HEK293T (cell line): Measurements from ENCODE around the gene GPRC5C.

Experiments used
- CTCF ChIA-PET: fragments of 350-600 bp; formaldehyde crosslinking; extraction: SDS; loops from one replicate; lab custom pipeline; 2021; ENCODE audit warnings: antibody characterized with exemption, inconsistent platforms; lab: Yijun Ruan, JAX
- POLR2A ChIA-PET: fragments of 350-600 bp; formaldehyde crosslinking; extraction: SDS; loops from one replicate; lab custom pipeline; 2020; ENCODE audit warnings: antibody characterized with exemption, inconsistent platforms; lab: Yijun Ruan, JAX
- DNase-seq: peaks from one replicate; pipeline ENCODE4 v3.0.0; 2012; ENCODE audit warnings: mixed read lengths; ENCODE audit errors: extremely low spot score
- ARNT ChIP-seq: fragments of 450-650 bp; IDR thresholded peaks from 2 replicates; pipeline ENCODE4 v1.6.1; 2017; ENCODE audit warnings: mild to moderate bottlenecking
- BHLHE40 ChIP-seq: fragments of 450-650 bp; IDR thresholded peaks from 2 replicates; pipeline ENCODE4 v1.6.1; 2016; ENCODE audit warnings: mild to moderate bottlenecking, moderate library complexity, borderline replicate concordance
- CTBP1 ChIP-seq: fragments of 450-650 bp; IDR thresholded peaks from 2 replicates; pipeline ENCODE4 v1.6.1; 2016; ENCODE audit warnings: borderline replicate concordance
- ELF4 ChIP-seq: fragments of 450-650 bp; IDR thresholded peaks from 2 replicates; pipeline ENCODE4 v1.6.1; 2017; ENCODE audit warnings: antibody characterized with exemption
- FOXA1 ChIP-seq: fragments of 450-650 bp; IDR thresholded peaks from 2 replicates; pipeline ENCODE4 v1.6.1; 2016; ENCODE audit warnings: mild to moderate bottlenecking
- FOXK2 ChIP-seq: fragments of 450-650 bp; IDR thresholded peaks from 2 replicates; pipeline ENCODE4 v1.6.1; 2016; ENCODE audit warnings: mild to moderate bottlenecking
- FOXM1 ChIP-seq: fragments of 450-650 bp; IDR thresholded peaks from 2 replicates; pipeline ENCODE4 v1.6.1; 2017; ENCODE audit warnings: mild to moderate bottlenecking, borderline replicate concordance
- HDGF ChIP-seq: fragments of 450-650 bp; IDR thresholded peaks from 2 replicates; pipeline ENCODE4 v1.6.1; 2017; ENCODE audit warnings: antibody characterized with exemption, borderline replicate concordance
- L3MBTL2 ChIP-seq: fragments of 450-650 bp; conservative IDR thresholded peaks from 2 replicates; pipeline ENCODE4 v1.6.1; 2016; ENCODE audit warnings: mild to moderate bottlenecking
- LEF1 ChIP-seq: fragments of 450-650 bp; IDR thresholded peaks from 2 replicates; pipeline ENCODE4 v1.6.1; 2017; ENCODE audit warnings: mild to moderate bottlenecking, borderline replicate concordance
- NFRKB ChIP-seq: fragments of 450-650 bp; IDR thresholded peaks from 2 replicates; pipeline ENCODE4 v1.6.1; 2016; ENCODE audit warnings: mild to moderate bottlenecking, moderate library complexity
- SP1 ChIP-seq: fragments of 450-650 bp; IDR thresholded peaks from 2 replicates; pipeline ENCODE4 v1.6.1; 2017
- SUZ12 ChIP-seq: fragments of 450-650 bp; IDR thresholded peaks from 2 replicates; pipeline ENCODE4 v1.6.1; 2016; ENCODE audit warnings: mild to moderate bottlenecking
- TARDBP ChIP-seq: fragments of 450-650 bp; IDR thresholded peaks from 2 replicates; pipeline ENCODE4 v1.6.1; 2016
- ZNF384 ChIP-seq: fragments of 450-650 bp; IDR thresholded peaks from 2 replicates; pipeline ENCODE4 v1.6.1; 2016
- TF ChIP-seq, protein P1 (sequence below): fragments of 450-650 bp; IDR thresholded peaks from 2 replicates; pipeline ENCODE4 v1.6.1; 2016

The GPRC5C gene

DNA sequence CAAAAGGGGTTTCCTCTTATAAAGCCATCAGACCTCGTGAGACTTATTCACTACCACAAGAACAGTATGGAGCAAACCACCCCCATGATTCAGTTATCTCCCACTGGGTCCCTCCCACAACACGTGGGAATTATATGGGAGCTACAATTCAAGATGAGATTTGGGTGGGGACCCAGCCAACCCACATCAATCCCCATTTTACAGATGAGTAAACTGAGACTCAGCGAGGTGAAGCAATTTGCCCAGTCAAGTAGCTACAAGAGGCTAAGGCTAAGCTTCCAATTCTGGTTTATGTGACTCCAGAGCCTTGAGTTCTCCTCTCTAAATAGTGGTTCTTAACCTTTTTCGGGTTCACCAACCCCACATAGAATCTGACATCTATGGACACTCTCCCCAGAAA, 43.3 kb downstream of the GPRC5C start:
- no peak for TF ChIP-seq FOXA1
- TF ChIP-seq BHLHE40, result no peak
- TF ChIP-seq FOXM1, result no peak
- TF ChIP-seq ZNF384, result no peak
- TF ChIP-seq, protein P1, sequence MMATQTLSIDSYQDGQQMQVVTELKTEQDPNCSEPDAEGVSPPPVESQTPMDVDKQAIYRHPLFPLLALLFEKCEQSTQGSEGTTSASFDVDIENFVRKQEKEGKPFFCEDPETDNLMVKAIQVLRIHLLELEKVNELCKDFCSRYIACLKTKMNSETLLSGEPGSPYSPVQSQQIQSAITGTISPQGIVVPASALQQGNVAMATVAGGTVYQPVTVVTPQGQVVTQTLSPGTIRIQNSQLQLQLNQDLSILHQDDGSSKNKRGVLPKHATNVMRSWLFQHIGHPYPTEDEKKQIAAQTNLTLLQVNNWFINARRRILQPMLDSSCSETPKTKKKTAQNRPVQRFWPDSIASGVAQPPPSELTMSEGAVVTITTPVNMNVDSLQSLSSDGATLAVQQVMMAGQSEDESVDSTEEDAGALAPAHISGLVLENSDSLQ, result no peak
- no peak for DNase-seq
- ChIA-PET CTCF (no interaction called here), POLR2A (no interaction called here)

DNA sequence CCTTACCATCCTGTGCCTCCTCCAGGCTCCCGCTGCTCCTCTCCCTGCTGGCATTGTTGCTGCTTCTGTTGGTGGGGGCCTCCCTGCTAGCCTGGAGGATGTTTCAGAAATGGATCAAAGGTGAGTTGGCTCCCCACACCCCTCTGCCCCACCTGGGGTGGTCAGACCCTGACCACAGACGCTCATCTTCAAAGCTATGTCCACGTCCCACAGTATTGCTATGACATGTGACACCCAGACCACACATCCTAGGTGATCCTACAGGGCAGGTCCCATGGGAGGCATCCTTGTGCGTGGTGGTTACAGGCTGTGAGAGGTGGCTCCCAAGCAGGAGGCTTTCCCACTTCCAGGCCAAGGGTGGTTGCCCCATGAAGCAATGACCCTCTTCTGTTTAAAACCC, 45.5 kb downstream of the GPRC5C start:
- ChIA-PET CTCF (no interaction called here), POLR2A (no interaction called here)
- no peak for DNase-seq
- TF ChIP-seq CTBP1 (no peak), FOXK2 (no peak), BHLHE40 (no peak), NFRKB (no peak), TARDBP (no peak), LEF1 (no peak), SP1 (no peak), FOXA1 (no peak), ZNF384 (no peak), ARNT (no peak), L3MBTL2 (no peak)
- TF ChIP-seq, protein P1, result no peak

DNA sequence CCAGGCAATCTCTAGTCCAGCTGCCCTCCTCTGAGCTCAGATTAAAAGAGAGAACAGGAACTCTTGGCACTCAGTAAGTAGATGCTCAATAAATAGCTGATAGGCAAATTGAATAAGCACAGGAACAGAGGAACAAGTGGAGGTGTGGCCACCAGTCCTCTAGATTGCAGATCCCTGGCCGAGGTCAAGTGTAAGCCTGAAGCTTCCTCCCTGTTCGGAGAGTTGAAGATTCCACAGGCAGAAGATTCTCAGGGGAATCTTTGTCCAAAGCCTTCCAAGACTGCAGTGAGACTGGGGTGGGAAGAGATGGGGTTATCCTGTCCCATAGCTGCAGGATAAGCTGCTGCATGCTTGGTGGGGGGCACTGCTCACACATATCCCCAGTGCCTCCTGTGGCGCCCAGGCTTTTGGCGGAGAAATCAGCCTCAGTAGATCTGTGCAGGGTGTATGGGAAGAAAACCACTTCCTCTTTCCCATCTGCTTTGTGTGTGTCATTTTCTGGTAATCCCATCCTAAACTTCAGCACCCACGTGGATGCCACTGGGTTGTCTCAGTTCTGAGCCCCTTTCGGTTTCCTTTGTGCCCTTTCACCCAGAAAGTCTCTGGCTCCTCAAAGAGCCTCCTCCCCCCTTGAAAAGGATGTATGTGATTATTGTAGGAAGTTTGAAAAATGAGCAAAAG, 46.7 kb downstream of the GPRC5C start:
- ChIA-PET CTCF (no interaction called here), POLR2A (no interaction called here)
- TF ChIP-seq, protein P1, result no peak
- TF ChIP-seq HDGF (no peak), ELF4 (no peak), SUZ12 (no peak)
- DNase-seq, result no peak

DNA sequence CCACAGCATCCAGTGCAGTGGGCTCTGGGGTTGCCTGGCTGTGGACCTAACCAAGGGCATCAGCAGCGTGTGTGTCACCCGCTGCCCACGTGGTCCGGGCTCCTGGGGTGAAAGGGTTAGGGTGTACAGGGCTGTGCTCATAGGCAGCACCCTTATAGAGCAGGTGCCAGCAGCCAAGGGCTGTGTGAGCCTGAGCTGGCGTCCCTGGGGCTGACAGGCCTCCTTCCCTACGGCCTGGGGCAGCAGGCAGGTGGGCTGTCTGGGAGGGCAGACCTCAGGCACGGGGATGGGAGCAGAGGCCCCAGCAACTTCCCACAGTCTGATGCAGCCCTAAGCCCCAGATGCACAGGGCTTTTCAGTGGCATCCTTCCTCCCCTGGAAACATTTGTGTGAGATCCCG, 48.4 kb downstream of the GPRC5C start:
- DNase-seq, result no peak
- ChIA-PET CTCF (interaction anchor here (0.8 kb wide), 1 partner anchor 117 kb away, joined by 3 read pairs; no protein-coding TSS in a partner anchor), POLR2A (no interaction called here)
- TF ChIP-seq CTBP1, result no peak
- TF ChIP-seq HDGF, result no peak
- no peak for TF ChIP-seq L3MBTL2
- TF ChIP-seq, protein P1, result no peak
- no peak for TF ChIP-seq BHLHE40
- no peak for TF ChIP-seq FOXA1
- TF ChIP-seq LEF1, result no peak
- TF ChIP-seq ELF4, result no peak
- TF ChIP-seq ARNT, result no peak
- TF ChIP-seq FOXK2, result no peak
- TF ChIP-seq TARDBP, result no peak
- no peak for TF ChIP-seq SP1
- TF ChIP-seq FOXM1, result no peak
- no peak for TF ChIP-seq ZNF384
- no peak for TF ChIP-seq NFRKB
- TF ChIP-seq SUZ12, result no peak

DNA sequence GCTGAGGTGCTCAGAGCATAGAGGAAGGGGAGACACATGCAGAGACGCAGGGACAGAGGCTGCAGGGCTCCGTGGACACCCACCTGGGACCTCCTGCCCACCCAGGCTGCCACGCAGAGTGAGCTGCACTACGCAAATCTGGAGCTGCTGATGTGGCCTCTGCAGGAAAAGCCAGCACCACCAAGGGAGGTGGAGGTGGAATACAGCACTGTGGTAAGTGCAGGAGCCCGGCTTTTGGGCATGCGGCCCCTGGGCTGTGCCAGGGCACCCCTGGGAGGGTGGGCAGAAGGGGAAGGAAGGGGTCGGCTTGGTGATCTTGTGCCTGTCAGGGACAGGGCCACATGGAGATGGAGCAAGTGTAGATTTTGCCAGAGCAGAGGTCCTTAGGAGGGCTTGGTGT, 49.7 kb downstream of the GPRC5C start:
- ChIA-PET CTCF (no interaction called here), POLR2A (no interaction called here)
- TF ChIP-seq, protein P1, result no peak
- TF ChIP-seq SUZ12 (no peak), SP1 (no peak), FOXM1 (no peak), FOXK2 (no peak), NFRKB (no peak), FOXA1 (no peak)
- DNase-seq, result no peak

DNA sequence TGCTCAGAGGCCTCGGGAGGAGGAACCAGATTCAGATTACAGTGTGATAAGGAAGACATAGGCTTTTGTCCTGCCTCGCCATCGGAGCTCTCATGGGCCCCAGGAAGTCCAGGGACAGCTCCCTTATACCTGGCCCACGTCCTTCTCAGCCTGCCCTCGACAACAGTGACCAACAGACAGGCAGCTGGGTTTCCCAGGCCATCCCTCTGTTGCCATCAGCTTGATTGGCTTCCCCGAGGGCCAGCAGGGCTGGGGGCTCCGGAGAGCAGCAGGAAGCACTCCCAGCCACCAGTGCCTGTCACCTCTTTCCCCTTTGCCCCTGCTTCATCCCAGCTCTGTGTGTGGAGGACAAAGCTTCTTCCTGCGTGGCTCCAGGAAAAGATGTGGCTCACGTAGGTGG, 52.2 kb downstream of the GPRC5C start:
- POLR2A ChIA-PET, result no interaction called here
- CTCF ChIA-PET, result interaction anchor here (1.3 to 1.6 kb wide), 2 partner anchors 27 to 121 kb away, joined by 4 read pairs; no protein-coding TSS in a partner anchor
- TF ChIP-seq SUZ12 (no peak), FOXM1 (no peak), LEF1 (no peak), CTBP1 (no peak), ZNF384 (no peak), SP1 (no peak), ARNT (no peak), BHLHE40 (no peak), FOXA1 (no peak), TARDBP (no peak)
- no peak for DNase-seq
